Measurements from ENCODE around the gene NEK11.

- TF ChIP-seq CTCF (IDR thresholded peaks at IDR 0.05): no peak
- TF ChIP-seq POLR2AphosphoS5 (IDR thresholded peaks at IDR 0.05): no peak
- no peak for TF ChIP-seq POLR2A (IDR thresholded peaks at IDR 0.05)
Observed at GRCh38 chr3:131167867-131168266, 141.2 kb downstream of the NEK11 start.

Data from prostate gland (tissue), 2 donors.